IPS DF 6.9 (cell line): Measurements from ENCODE around the gene WASF3.

Experiments used
- DNase-seq: peaks from one replicate; pipeline ENCODE4 v3.0.0-alpha.2; 2013; ENCODE audit warnings: low read depth, low spot score
- H3K27ac ChIP-seq: one replicate; pipeline ENCODE4 v1.5.1; 2013; ENCODE audit warnings: low read length, control low read depth
- H3K27me3 ChIP-seq: 2 replicates; pipeline ENCODE4 v1.6.1; 2013; ENCODE audit warnings: mild to moderate bottlenecking, low read length; ENCODE audit not compliant: control insufficient read depth, insufficient read depth
- H3K36me3 ChIP-seq: 2 replicates; pipeline ENCODE4 v1.6.1; 2013; ENCODE audit warnings: low read length; ENCODE audit not compliant: control insufficient read depth, insufficient read depth
- H3K4me1 ChIP-seq: 2 replicates; pipeline ENCODE4 v1.6.1; 2013; ENCODE audit warnings: low read length; ENCODE audit not compliant: control insufficient read depth, insufficient read depth
- H3K4me3 ChIP-seq: 2 replicates; pipeline ENCODE4 v1.5.1; 2013; ENCODE audit warnings: mild to moderate bottlenecking, low read length
- H3K9me3 ChIP-seq: 2 replicates; pipeline ENCODE4 v1.6.1; 2013; ENCODE audit warnings: low read length, inconsistent platforms; ENCODE audit not compliant: control insufficient read depth, insufficient read depth
- WGBS: extraction: QIAGEN DNeasy Blood & Tissue Kit; methylation state at CpG from one replicate; pipeline ENCODE4 v1.1.7; 2013; ENCODE audit warnings: mixed read lengths, missing lambda C conversion rate; ENCODE audit not compliant: insufficient read length, insufficient coverage; 5-methylcytosine and 5-hydroxymethylcytosine counted together

WASF3 gene

DNA sequence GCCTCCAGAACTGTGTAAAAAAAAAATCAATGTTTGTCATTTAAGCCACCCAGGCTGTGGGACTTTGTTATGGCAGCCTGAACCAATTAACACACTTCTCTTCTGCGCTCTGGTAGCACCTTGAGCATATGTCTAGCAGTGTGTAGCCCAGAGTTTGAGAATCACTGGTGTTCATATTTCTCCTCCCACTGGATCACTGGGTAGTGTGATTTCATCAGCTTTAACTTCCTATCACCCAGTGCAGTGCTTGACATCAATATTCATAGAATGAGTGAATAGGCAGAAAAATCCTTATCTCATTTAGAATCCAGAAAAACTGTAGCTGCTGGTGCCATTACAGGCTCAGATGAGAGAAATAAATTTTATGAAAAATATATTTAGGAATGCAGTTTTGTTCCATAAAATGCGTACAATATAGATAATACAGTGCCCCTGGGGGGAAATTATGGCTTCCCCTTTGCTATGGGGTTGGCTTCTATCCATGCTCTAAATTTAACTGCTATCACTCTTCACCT is 30.7 kb upstream of the WASF3 start:
- no peak for DNase-seq
- no peaks in the 10 kb centered on the region for H3K27me3 ChIP-seq
- H3K4me3 ChIP-seq: no peak overlapping the region
- no peaks in the 10 kb centered on the region; the same call in 1 of the 2 replicates for H3K4me1 ChIP-seq
- WGBS: no CpG with 5 or more reads among the region's 2 CpGs
- no peak overlapping the region for H3K27ac ChIP-seq
- no peaks in the 10 kb centered on the region for H3K36me3 ChIP-seq
- H3K9me3 ChIP-seq: no peaks in the 10 kb centered on the region

DNA sequence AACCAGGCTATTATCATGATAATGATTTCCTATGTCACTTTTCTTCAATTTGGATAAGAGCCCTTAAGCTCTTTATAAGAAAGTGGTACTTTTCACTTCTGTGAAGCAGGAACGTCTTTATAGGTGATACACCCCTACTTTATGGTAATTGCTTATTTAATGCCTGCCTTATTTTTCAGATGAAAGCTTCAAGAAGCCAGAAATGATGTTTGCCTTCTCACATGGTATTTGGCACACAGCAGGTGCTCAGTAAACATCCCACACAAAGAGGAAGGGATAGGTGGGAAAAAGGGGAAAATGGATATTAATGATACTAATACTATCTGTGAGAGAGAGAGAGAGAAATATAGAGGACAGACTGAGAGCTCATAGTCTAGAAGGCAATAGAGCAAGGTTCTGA is 29.0 kb upstream of the WASF3 start:
- no peaks in the 10 kb centered on the region; the same call in 1 of the 2 replicates for H3K4me1 ChIP-seq
- no peak overlapping the region for H3K4me3 ChIP-seq
- H3K27ac ChIP-seq: no peak overlapping the region
- H3K27me3 ChIP-seq: no peaks in the 10 kb centered on the region
- DNase-seq: no peak
- H3K36me3 ChIP-seq: no peaks in the 10 kb centered on the region
- H3K9me3 ChIP-seq: no peaks in the 10 kb centered on the region
- WGBS: no CpG with 5 or more reads among the region's 1 CpG

- H3K9me3 ChIP-seq: no peaks in the 10 kb centered on the region
- peak; percentile 33 for DNase-seq
- no peak overlapping the region for H3K4me3 ChIP-seq
- no peaks in the 10 kb centered on the region for H3K27me3 ChIP-seq
- H3K36me3 ChIP-seq: no peaks in the 10 kb centered on the region
- no peak overlapping the region for H3K27ac ChIP-seq
- WGBS: no CpG with 5 or more reads among the region's 6 CpGs
- H3K4me1 ChIP-seq: no peaks in the 10 kb centered on the region; the same call in 1 of the 2 replicates
Measured at GRCh38 chr13:26529441-26529840, 28.0 kb upstream of the WASF3 start.

- Histone ChIP-seq H3K4me3 (no peak overlapping the region), H3K9me3 (no peaks in the 10 kb centered on the region), H3K36me3 (no peaks in the 10 kb centered on the region), H3K27ac (no peak overlapping the region), H3K4me1 (no peaks in the 10 kb centered on the region; the same call in 1 of the 2 replicates), H3K27me3 (no peaks in the 10 kb centered on the region)
- no CpG with 5 or more reads among the region's 3 CpGs for WGBS
- DNase-seq: no peak
Measured at GRCh38 chr13:26531742-26532141, 25.7 kb upstream of the WASF3 start.

DNA sequence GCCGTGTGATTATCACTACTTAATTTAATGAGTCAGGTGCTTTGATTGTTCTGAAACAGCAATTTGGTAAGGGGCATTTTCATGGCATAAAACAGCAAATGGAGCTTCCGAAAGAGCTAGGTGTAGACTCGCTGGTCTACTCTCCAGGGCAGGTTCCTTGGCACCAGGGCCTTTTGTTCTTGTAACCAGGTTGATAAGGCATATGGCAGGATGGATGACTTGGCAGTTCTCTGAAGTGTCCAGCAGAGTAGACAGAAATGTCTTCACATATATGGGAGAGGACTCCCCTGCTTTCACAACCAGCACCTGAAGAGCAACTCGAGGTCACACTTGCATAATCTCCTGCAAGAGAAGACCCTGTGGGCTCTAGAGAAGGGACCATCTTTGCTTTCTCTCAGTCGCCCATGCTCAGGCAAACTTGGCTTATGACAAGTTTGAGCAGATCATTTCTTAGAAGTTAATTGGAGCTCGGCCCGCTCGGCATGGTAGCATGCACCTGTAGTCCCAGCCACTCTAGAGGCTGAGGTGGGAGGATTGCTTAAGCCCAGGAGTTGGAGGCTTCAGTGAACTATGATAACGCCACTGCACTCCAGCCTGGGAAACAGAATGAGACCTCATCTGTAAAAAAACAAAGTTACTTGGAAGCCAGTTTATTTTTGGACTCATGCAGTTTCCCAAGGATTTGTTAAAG is 23.3 kb upstream of the WASF3 start:
- Histone ChIP-seq H3K27ac (no peak overlapping the region), H3K27me3 (no peaks in the 10 kb centered on the region), H3K36me3 (no peaks in the 10 kb centered on the region), H3K9me3 (no peaks in the 10 kb centered on the region), H3K4me3 (no peak overlapping the region), H3K4me1 (no peaks in the 10 kb centered on the region; the same call in 1 of the 2 replicates)
- WGBS: no CpG with 5 or more reads among the region's 9 CpGs
- DNase-seq: no peak

GRCh38 chr13:26538363-26539317 is 18.8 kb upstream of the WASF3 start:
- Histone ChIP-seq H3K4me1 (no peaks in the 10 kb centered on the region), H3K27me3 (no peaks in the 10 kb centered on the region), H3K27ac (no peak overlapping the region), H3K9me3 (no peaks in the 10 kb centered on the region), H3K4me3 (no peak overlapping the region), H3K36me3 (no peaks in the 10 kb centered on the region)
- DNase-seq: no peak
- WGBS: no CpG with 5 or more reads among the region's 10 CpGs

DNA sequence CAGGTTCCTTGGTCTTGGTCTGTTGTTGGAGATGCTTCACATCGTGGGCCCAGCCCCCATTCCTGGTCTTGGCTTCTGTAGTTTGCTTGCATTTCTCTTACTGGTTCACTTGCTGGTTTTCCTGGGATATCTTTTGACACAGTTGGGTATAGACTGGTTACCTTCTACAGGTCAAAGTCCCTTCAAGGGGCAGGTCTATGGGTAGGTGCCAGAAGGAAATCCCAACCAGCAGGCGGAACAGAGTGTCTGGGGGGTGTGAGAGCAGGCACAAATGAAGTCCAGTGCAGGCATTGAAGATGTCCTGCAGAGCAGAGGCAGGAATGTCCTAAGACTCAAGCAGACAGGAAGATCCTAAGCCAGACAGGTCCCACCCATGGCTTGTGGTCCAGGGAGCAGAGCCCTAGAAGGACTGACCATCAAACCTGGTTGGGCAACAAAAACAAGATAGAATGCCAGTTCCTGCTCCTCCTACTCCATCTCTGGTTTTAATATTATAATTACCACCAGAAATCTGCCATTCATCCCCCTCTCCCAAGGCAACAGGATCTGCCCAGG is 17.7 kb upstream of the WASF3 start:
- Histone ChIP-seq H3K27me3 (no peaks in the 10 kb centered on the region), H3K4me3 (no peak overlapping the region), H3K27ac (no peak overlapping the region), H3K9me3 (no peaks in the 10 kb centered on the region), H3K36me3 (no peaks in the 10 kb centered on the region), H3K4me1 (no peaks in the 10 kb centered on the region)
- no CpG with 5 or more reads among the region's 2 CpGs for WGBS
- DNase-seq: no peak

- no peak overlapping the region for H3K27ac ChIP-seq
- H3K9me3 ChIP-seq: no peaks in the 10 kb centered on the region
- no peak overlapping the region for H3K4me3 ChIP-seq
- H3K27me3 ChIP-seq: no peaks in the 10 kb centered on the region
- WGBS: no CpG with 5 or more reads among the region's 3 CpGs
- DNase-seq: no peak
- H3K36me3 ChIP-seq: no peaks in the 10 kb centered on the region
- H3K4me1 ChIP-seq: no peaks in the 10 kb centered on the region
Measured at GRCh38 chr13:26540334-26540733, 17.1 kb upstream of the WASF3 start.

DNA sequence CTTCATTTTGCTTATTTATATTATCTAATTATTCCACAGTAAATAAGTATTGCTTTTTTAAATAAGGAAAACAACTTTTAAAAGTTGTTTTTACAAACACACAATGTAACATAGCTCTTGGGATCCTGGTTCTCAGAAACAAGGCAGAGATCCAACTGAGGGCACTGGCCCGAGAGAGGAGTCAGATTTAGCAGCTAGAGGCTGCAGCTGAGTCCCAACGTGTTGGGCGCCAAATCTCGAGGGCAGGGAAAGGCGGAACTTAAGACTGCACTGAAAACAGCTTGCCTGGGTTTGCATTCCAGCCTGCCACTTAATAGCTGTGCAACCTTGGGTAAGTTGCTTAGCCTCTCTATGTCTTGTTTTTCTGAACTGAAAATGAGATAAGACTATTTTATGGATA is 16.4 kb upstream of the WASF3 start:
- no peaks in the 10 kb centered on the region for H3K9me3 ChIP-seq
- no peaks in the 10 kb centered on the region for H3K36me3 ChIP-seq
- H3K27ac ChIP-seq: no peak overlapping the region
- no peak for DNase-seq
- WGBS: no CpG with 5 or more reads among the region's 5 CpGs
- H3K4me3 ChIP-seq: no peak overlapping the region
- H3K27me3 ChIP-seq: no peaks in the 10 kb centered on the region
- no peaks in the 10 kb centered on the region for H3K4me1 ChIP-seq
